ENCODE results near the gene PLCL1. TPM values are rescaled to one million over a fixed set of nuclear protein-coding genes. Genes with fewer than 3 reads are reported as not detected.
A peak's percentile ranks its signal among the peaks of the same experiment; 100 is the strongest.

Gene PLCL1
- polyA plus RNA-seq, 1 of the 3 experiments (the other 2 are of a cell fraction) = 7.7 TPM

GRCh38 chr2:197873293-197873701, 68.9 kb downstream of the PLCL1 start (continued):
- TF ChIP-seq RAD21 (IDR thresholded peaks at IDR 0.05; ENCODE audit: low read length) (no peak), RCOR1 (IDR thresholded peaks at IDR 0.05; ENCODE audit: low read length) (no peak), FOXJ3 (CRISPR knock-in tag; IDR thresholded peaks at IDR 0.05) (no peak)

GRCh38 chr2:197875763-197876162, 71.4 kb downstream of the PLCL1 start:
- DNase-seq = no peak
- Histone ChIP-seq H3K9me2 (no peaks in the 10 kb centered on the region), H3K9me3 (no peaks in the 10 kb centered on the region), H2AFZ (ENCODE audit: low read depth) (peak overlapping the region; percentile 27; the same call in 1 of the 2 replicates), H3K27me3 (ENCODE audit: insufficient read depth) (no peaks in the 10 kb centered on the region), H3K36me3 (replicated peaks in 1 of 2; ENCODE audit: control insufficient read depth in 1 of 2, insufficient read depth in 2 of 2, low read length in 1 of 2) (no peaks in the 10 kb centered on the region), H4K20me1 (ENCODE audit: insufficient read depth) (no peaks in the 10 kb centered on the region), H3K4me2 (peak overlapping the region; percentile 63), H3K27ac (ENCODE audit: low read depth in 2 of 2, low read length in 1 of 2) (peak overlapping the region; percentile 39 to 86), H3K79me2 (ENCODE audit: insufficient read depth) (peaks cover 61% of the 10 kb centered on the region), H3K4me3 (ENCODE audit: low read depth in 2 of 2, low read length in 1 of 2) (peak overlapping the region in 1 of 2 experiments; percentile 19; a peak in 1 of 4 replicates), H3K4me1 (ENCODE audit: control insufficient read depth in 1 of 2, insufficient read depth in 2 of 2, low read depth in 1 of 2, low read length in 1 of 2) (peaks cover 4 to 35% of the 10 kb centered on the region in 2 experiments), H3K9ac (peak overlapping the region; percentile 26; the same call in 1 of the 2 replicates), H3F3A (replicated peaks; ENCODE audit: insufficient read depth) (peaks cover 42% of the 10 kb centered on the region)
- no peak for TF ChIP-seq FOXJ3 (CRISPR knock-in tag; IDR thresholded peaks at IDR 0.05)
- no peak for TF ChIP-seq USF1 (IDR thresholded peaks at IDR 0.05; ENCODE audit: borderline replicate concordance, low read depth)
- TF ChIP-seq RAD21 (IDR thresholded peaks at IDR 0.05; ENCODE audit: low read length) = no peak
- POLR2A ChIA-PET = no interaction called here
- WGBS (ENCODE audit: low lambda C conversion rate) = 35% methylated on average over 1 of the region's 1 CpG
- CTCF ChIA-PET = interaction anchor here (1.4 kb wide), 1 partner anchor 252 kb away, joined by 3 read pairs; no protein-coding TSS in a partner anchor

GRCh38 chr2:197876524-197876923, 72.1 kb downstream of the PLCL1 start:
- H3K9me2 ChIP-seq = no peaks in the 10 kb centered on the region
- peaks cover 4 to 35% of the 10 kb centered on the region in 2 experiments for H3K4me1 ChIP-seq (ENCODE audit: control insufficient read depth in 1 of 2, insufficient read depth in 2 of 2, low read depth in 1 of 2, low read length in 1 of 2)
- DNase-seq = no peak
- TF ChIP-seq POLR2AphosphoS5 (IDR thresholded peaks at IDR 0.05; ENCODE audit: low read depth, low read length) = no peak
- no peak for TF ChIP-seq MEF2A (IDR thresholded peaks at IDR 0.05; ENCODE audit: borderline replicate concordance, low read depth)
- TF ChIP-seq REST (IDR thresholded peaks at IDR 0.05; ENCODE audit: low read depth, low read length) = no peak
- TF ChIP-seq CTCF (IDR thresholded peaks at IDR 0.05) = no peak
- no peak for TF ChIP-seq CHD2 (IDR thresholded peaks at IDR 0.05; ENCODE audit: low read length, partially characterized antibody)
- TF ChIP-seq USF1 (IDR thresholded peaks at IDR 0.05; ENCODE audit: borderline replicate concordance, low read depth) = no peak
- no peak for TF ChIP-seq RCOR1 (IDR thresholded peaks at IDR 0.05; ENCODE audit: low read length)
- TF ChIP-seq USF2 (IDR thresholded peaks at IDR 0.05; ENCODE audit: borderline replicate concordance, low read depth, low read length) = no peak
- TF ChIP-seq RXRA (IDR thresholded peaks at IDR 0.05; ENCODE audit: borderline replicate concordance, low read depth) = no peak
- TF ChIP-seq RFX5 (IDR thresholded peaks at IDR 0.05; ENCODE audit: low read length) = no peak
- no peak for TF ChIP-seq IRF3 (IDR thresholded peaks at IDR 0.05; ENCODE audit: low read depth, low read length)
- no peak for TF ChIP-seq FOXJ3 (CRISPR knock-in tag; IDR thresholded peaks at IDR 0.05)
- peak overlapping the region; percentile 63; the same call in 1 of the 2 replicates for H3K4me2 ChIP-seq
- no peaks in the 10 kb centered on the region for H4K20me1 ChIP-seq (ENCODE audit: insufficient read depth)
- H2AFZ ChIP-seq (ENCODE audit: low read depth) = no peak overlapping the region
- H3K9ac ChIP-seq = no peak overlapping the region
- POLR2A ChIA-PET = no interaction called here
- H3K9me3 ChIP-seq = no peaks in the 10 kb centered on the region
- H3K27me3 ChIP-seq (ENCODE audit: insufficient read depth) = no peaks in the 10 kb centered on the region
- WGBS (ENCODE audit: low lambda C conversion rate) = 96% methylated on average over 1 of the region's 1 CpG
- H3K27ac ChIP-seq (ENCODE audit: low read depth in 2 of 2, low read length in 1 of 2) = peak overlapping the region in 1 of 2 experiments; percentile 86; a peak in 2 of 4 replicates
- CTCF ChIA-PET = interaction anchor here (1.1 to 1.4 kb wide), 2 partner anchors 10 to 251 kb away, joined by 3 to 4 read pairs; no protein-coding TSS in a partner anchor
- H3K36me3 ChIP-seq (replicated peaks in 1 of 2; ENCODE audit: control insufficient read depth in 1 of 2, insufficient read depth in 2 of 2, low read length in 1 of 2) = no peaks in the 10 kb centered on the region
- H3F3A ChIP-seq (replicated peaks; ENCODE audit: insufficient read depth) = peaks cover 42% of the 10 kb centered on the region
- H3K4me3 ChIP-seq (ENCODE audit: low read depth in 2 of 2, low read length in 1 of 2) = no peak overlapping the region
- peaks cover 62% of the 10 kb centered on the region for H3K79me2 ChIP-seq (ENCODE audit: insufficient read depth)

Data from SK-N-SH (cell line).